SW 1271 (cell line): Measurements from ENCODE around the gene RNASE11.
"Not testable (repeated sequence)": the region's sequence is repeated elsewhere in the genome, so short reads cannot be mapped to it uniquely, and the experiment has no call there.

Source experiments
- DNase-seq, 2 experiments: peaks; one replicate each; lab custom pipeline; 2025; lab: John Stamatoyannopoulos, UW

The RNASE11 gene

DNA sequence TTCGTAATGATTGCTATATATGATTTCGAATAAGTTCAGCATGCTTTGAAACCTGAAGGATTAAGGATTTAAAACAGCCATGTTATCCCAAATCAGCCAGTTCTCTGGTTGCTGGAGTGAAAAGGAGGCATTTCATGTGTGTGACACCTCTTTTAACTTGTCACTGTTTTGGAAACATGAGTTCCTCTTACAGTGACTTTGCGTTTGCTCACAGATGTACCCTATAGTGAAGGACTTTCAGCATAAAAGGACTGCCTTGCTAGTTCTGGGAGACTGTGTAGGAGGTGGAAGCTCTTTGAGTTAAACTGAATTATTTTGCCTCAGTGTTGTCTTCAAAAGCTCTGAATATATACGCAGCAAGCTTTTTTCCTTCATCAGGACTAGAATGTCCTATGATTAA is 7.6 kb downstream of the RNASE11 start:
- DNase-seq, result no peak

DNA sequence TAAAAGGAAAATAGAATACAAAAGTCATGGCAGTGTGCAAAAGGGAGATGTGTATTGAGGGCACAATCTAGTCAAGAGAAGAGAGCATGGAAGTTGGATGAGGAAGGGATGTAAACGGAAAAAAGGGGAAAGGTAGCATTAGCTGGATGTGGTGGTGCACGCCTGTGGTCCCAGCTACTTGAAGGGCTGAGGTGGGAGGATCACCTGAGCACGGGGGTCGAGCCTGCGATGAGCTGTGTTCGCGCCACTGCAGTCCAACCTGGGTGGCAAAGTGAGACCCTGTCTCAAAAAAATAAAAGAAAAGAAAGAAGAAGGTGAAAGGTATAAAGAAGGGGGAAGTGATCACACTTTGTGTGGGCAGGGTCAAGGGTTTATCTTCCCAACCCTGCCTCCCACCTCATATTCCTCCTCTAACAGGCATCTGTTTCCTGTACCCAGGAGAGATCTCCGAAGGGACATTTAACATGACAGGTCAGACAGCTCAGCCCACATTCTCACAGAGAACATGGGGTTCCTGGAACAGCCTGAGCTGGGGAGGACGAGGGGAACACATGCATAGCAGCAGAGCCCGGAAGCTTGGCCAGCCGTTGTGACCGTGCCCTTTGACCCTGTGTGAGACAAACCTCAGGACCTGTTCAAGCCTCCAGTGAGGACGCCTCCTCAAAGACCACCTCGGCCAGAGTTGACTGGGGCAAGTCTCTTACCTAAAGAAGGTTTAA is 8.9 kb downstream of the RNASE11 start:
- no peak for DNase-seq

- no peak for DNase-seq
Measured at GRCh38 chr14:20578325-20578724, 9.5 kb downstream of the RNASE11 start.

DNA sequence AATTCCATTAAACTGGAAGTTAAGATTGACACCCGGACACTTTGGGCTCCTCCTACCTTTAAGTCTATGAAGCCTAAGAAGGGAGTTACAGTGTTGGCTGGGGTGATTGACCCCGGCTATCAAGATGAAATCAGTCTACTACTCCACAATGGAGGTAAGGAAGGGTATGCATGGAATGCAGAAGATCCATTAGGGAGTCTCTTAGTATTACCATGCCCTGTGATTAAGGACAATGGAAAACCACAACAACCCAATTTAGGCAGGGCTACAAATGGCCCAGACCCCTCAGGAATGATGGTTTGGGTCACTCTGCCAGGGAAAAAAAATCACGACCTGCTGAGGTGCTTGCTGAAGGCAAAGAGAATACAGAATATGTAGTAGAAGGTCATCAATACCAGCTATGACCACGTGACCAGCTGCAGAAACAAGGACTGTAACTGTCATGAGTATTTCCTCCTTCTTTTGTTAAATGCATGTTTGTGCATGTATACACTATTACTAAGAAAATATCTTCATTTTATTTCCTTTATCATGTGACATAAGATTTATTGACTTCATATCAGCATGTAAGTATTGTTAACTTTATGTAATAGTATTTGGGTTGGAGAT is 15.3 kb downstream of the RNASE11 start:
- DNase-seq, result not testable (repeated sequence)

DNA sequence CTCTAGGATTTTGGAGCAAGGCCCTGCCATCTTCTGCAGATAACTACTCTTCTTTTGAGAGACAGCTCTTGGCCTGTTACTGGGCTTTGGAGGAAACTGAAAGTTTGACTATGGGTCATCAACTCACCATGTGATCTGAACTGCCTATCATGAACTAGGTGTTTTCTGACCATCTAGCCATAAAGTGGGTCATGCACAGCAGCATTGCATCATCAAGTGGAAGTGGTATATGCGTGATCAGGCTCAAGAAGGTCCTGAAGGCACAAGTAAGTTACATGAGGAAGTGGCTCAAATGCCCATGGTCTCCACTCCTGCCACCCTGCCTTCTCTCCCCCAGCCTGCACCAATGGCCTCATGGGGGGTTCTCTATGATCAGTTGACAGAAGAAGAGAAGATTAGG is 17.1 kb downstream of the RNASE11 start:
- DNase-seq, result not testable (repeated sequence)

GRCh38 chr14:20569865-20570264 is 17.9 kb downstream of the RNASE11 start:
- not testable (repeated sequence) for DNase-seq

GRCh38 chr14:20569066-20569465 is 18.7 kb downstream of the RNASE11 start:
- no peak for DNase-seq

GRCh38 chr14:20568393-20568792 is 19.4 kb downstream of the RNASE11 start:
- DNase-seq, result no peak

DNA sequence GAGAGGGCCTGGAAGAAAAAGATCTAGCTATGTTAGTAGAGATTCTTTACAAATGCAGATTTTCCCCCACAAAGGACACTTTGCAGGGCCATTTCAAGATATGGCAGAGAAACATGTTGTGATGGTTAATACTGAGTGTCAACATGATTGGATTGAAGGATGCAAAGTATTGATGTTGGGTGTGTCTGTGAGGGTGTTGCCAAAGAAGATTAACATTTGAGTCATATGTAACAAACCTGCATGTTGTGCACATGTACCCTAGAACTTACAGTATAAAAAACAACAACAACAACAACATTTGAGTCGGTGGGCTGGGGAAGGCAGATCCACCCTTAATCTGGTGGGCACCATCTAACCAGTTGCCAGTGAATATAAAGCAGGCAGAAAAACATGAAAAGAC is 20.6 kb downstream of the RNASE11 start:
- not testable (repeated sequence) for DNase-seq

DNA sequence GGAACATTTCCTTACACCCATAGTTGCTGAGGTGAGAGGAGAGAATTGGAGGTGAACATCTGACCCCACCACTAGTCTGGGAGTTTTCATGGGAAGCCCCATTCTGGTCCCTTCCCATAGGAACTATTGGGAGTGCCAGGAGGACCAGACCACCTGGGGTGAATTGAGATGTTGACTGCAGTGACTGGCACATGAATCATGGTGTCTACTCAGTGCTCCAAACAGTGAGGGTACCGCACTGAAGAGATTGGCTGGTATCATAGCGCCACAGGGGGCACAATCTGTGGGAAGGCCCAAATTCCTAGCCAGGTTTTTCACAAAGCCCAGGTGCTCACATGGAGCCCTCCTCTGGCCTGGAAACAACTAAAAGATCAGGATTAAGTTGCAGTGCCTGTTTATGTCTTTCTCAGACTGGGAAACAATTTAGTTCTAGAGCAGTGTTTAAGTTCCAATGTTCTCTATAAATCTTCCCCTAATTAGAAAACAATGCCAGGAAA is 23.3 kb downstream of the RNASE11 start:
- no peak for DNase-seq

DNA sequence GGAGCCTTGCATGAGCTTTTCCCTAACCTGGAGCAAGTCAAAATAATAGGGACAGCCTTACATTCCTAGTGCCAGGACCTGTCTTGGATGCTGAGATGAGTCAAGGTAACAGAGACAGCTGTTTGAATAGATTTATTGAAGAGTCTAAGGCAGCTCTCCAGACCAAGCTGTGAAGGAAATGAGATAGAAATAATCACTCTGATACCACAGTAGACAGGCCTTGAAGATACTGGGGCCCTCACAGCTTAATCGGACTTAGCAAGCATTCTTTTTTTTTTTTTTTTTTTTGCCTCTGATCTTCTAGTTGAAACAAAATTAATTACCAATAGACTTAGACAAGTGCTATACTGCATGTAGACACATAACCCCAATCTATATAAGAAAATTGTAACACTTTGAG is 23.8 kb downstream of the RNASE11 start:
- DNase-seq, result no peak

DNA sequence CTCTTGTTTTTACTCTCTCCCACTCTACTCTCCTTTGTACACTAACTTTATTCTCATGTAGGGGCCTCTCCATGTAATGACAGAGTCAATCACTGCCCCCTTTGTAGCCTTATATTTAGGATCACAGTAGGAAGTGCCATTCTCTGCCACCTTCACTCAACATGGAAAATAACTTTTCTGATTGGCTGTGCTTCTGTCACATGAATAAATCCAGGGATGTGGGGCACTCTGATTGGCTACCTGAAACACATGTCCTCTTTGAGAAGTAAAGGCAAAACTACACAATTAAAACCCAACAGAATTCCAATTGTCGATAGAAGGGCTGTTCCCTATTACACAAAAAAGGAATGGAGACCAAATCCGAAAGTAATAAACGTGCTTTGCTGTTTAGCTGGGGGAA is 26.8 kb downstream of the RNASE11 start, which contains the start of gene RNASE9:
RNASE9 (minus strand) TSS at position 87 of the 400 bp plus-strand sequence.
- no peak for DNase-seq

- DNase-seq, result no peak
Measured at GRCh38 chr14:20559461-20559904, 28.3 kb downstream of the RNASE11 start.

GRCh38 chr14:20557212-20557542 is 30.6 kb downstream of the RNASE11 start:
- no peak for DNase-seq

DNA sequence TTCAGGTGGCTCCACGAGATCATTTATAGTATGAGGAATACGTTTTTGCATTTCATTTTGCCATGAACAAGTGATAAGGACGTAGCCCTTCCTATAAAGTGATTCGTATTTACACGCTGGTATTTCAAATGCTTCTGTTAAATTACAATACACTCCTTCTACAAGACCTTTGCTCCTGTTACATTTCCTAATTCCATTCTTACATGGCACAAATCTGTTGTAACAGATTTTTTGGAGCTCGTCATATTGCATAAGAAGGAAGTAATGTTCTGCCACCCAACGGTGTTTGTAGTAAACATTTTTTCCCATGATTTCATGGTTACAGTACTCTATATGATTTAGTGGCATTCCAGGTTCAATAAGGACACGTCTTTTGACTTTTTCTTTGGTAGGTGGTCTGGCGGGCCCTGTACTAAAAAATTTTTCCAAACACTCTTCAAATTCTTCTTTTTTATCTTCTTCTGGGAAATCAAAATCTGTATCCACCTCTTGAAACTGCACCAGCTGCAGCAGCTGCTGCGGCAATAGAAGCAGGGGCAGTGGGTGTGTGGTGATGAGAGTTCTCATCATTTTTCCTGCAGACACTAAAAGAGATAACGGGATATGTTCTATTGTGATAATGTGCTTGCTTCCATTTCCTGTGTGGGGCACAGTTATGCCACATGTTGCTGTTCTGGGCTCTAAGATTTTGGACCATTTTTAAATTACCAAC is 31.1 kb downstream of the RNASE11 start:
- no peak for DNase-seq

- no peak for DNase-seq
Measured at GRCh38 chr14:20555845-20556244, 32.0 kb downstream of the RNASE11 start.

- no peak for DNase-seq
Measured at GRCh38 chr14:20553024-20553423, 34.8 kb downstream of the RNASE11 start.

DNA sequence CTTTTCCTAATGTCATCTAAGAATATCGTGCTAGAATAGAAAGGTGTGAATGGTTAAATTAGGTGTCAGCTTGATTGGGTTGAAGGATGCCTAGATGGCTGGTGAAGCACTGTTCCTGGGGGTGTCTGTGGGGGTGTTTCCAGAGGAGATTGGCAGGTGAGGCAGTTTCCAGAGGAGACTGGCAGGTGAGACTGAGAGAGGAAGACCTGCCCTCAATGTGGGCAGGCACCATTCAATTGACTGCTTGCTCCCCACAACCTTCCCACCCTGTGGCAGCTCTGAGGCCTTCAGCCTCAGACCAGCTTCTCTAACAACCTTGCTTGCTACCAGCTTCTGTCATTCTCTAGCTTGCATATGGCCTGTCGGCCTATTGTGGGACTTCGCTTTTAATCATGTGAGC is 36.2 kb downstream of the RNASE11 start:
- no peak for DNase-seq

DNA sequence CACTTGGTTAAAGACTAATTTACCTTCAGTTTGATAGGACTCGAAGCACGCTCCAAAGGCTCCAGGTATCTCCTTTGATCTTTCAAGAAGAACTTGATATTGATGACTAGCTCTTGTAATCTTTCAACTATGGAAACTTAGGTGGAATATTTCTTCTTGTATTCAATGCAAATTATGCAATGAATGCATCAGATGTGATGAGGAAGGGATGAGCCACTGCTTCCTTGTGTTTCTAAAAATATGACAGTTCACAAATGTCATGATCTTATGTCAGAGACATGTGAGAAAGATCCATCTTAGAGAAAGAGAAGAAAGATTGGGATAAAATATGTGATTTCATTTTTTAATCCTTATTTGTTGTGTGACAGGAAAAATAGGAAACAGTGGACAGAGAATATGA is 36.9 kb downstream of the RNASE11 start:
- no peak for DNase-seq

DNA sequence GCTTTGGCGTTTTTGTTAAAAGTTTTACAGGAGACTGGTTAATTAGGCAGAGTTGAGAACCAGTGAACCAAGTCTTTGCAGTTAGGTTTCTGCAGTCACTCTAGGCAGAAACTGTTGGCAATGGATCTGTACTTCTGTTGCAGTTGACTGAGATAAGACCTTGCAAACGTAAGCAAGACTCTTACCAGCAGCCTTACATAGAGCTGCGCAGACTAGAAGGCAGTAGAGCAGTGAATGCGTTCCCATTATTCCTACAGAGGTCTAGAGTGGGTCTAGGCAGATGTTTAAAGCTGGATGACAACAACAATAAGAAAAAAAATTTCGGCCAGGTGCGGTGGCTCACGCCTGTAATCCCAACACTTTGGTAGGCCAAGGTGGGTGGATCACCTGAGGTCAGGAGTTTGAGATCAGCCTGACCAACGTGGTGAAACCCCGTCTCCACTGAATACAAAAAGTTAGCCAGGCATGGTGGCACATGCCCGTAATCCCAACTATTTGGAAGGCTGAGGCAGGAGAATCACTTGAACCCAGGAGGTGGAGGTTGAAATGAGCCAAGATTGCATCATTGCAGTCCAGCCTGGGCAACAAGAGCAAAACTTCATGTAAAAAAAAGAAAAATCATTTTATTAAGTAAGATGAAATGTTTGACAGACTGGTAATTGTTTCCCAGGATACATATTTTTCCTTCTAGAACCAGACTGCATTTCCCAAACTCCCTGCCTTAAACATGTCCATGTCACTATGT is 39.2 kb downstream of the RNASE11 start:
- DNase-seq, result no peak

DNA sequence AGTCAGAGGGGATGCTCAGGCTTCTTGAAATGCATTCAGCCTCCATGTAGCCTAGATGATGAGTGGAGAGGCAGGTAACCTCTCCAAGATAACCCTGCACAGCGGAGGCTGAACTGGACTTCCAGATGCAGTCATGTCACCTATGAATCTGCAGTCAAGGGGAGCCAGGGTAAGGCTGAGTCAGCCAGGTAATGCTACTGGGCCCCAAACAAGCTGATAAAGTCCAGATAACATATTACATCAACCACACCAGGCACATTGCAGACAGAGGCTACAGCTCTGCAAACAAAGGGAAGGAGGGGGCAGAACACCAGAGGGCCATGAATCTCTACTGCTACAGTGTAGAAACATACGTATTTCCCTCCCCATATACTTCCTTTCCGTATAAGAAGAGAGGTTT is 40.9 kb downstream of the RNASE11 start:
- no peak for DNase-seq

DNA sequence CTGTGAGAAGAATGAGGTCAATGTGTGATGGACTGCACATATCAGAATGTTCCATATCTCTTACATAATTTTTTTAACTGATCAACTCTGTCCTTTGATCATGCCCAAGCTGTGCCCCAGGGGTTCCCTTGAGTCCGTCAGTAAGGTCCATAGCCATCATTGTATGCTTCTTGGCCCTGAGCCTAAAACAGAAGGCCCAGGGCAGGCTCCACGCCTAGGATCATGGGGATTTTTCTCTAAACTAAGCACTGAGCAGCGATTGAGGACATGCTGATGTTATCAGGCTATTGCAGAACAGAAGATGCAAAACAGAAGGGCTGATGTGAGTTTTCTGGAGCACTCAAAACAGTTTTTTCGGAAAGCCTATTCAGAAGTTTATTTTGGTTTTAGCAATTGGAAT is 47.9 kb downstream of the RNASE11 start:
- no peak for DNase-seq
